ENCODE data around the gene RIN2.

Gene RIN2

GRCh38 chr20:19761326-19761725, 3.3 kb downstream of the RIN2 start:
- no peak for DNase-seq (ENCODE audit: low read depth)
- no peak for TF ChIP-seq CTCF (IDR thresholded peaks at IDR 0.05; ENCODE audit: control insufficient read depth, extremely low read depth, insufficient read depth)
- no peak overlapping the region for H3K4me3 ChIP-seq (ENCODE audit: low read depth, low read length)

GRCh38 chr20:19761841-19762240, 3.8 kb downstream of the RIN2 start:
- TF ChIP-seq CTCF (IDR thresholded peaks at IDR 0.05; ENCODE audit: control insufficient read depth, extremely low read depth, insufficient read depth): no peak
- no peak overlapping the region for H3K4me3 ChIP-seq (ENCODE audit: low read depth, low read length)
- no peak for DNase-seq (ENCODE audit: low read depth)

- no peak for TF ChIP-seq CTCF (IDR thresholded peaks at IDR 0.05; ENCODE audit: control insufficient read depth, extremely low read depth, insufficient read depth)
- H3K4me3 ChIP-seq (ENCODE audit: low read depth, low read length): no peak overlapping the region
- no peak for DNase-seq (ENCODE audit: low read depth)
Measured at GRCh38 chr20:19764207-19764606, 6.1 kb downstream of the RIN2 start.

- DNase-seq (ENCODE audit: low read depth): no peak
- no peak overlapping the region for H3K4me3 ChIP-seq (ENCODE audit: low read depth, low read length)
- TF ChIP-seq CTCF (IDR thresholded peaks at IDR 0.05; ENCODE audit: control insufficient read depth, extremely low read depth, insufficient read depth): no peak
Measured at GRCh38 chr20:19765266-19765665, 7.2 kb downstream of the RIN2 start.

- no peak for TF ChIP-seq CTCF (IDR thresholded peaks at IDR 0.05; ENCODE audit: control insufficient read depth, extremely low read depth, insufficient read depth)
- H3K4me3 ChIP-seq (ENCODE audit: low read depth, low read length): no peak overlapping the region
- DNase-seq (ENCODE audit: low read depth): no peak
Measured at GRCh38 chr20:19765913-19766312, 7.9 kb downstream of the RIN2 start.

- TF ChIP-seq CTCF (IDR thresholded peaks at IDR 0.05; ENCODE audit: control insufficient read depth, extremely low read depth, insufficient read depth): no peak
- DNase-seq (ENCODE audit: low read depth): no peak
Measured at GRCh38 chr20:19767070-19767469, 9.0 kb downstream of the RIN2 start.

GRCh38 chr20:19768325-19768842, 10.3 kb downstream of the RIN2 start:
- DNase-seq (ENCODE audit: low read depth): no peak
- H3K4me3 ChIP-seq (ENCODE audit: low read depth, low read length): no peak overlapping the region
- no peak for TF ChIP-seq CTCF (IDR thresholded peaks at IDR 0.05; ENCODE audit: control insufficient read depth, extremely low read depth, insufficient read depth)

More at GRCh38 chr20:19767070-19767469, 9.0 kb downstream of the RIN2 start:
- no peak overlapping the region for H3K4me3 ChIP-seq (ENCODE audit: low read depth, low read length)

Data from LNCaP clone FGC (cell line).